Coronary artery (tissue), 2 donors: ENCODE measurements around the gene UGGT2.

Experiments used
- DNase-seq: peaks from one replicate; pipeline ENCODE4 v3.0.0-alpha.2; 2017; ENCODE audit warnings: low spot score
- H3K27ac ChIP-seq, 2 donors: fragments of 200-600 bp; sonication (generic); one replicate each; pipeline ENCODE4 v1.5.1; 2016 to 2019
- H3K4me3 ChIP-seq: fragments of 200-600 bp; sonication (generic); 2 replicates; pipeline ENCODE4 v1.5.1; 2016; ENCODE audit warnings: mild to moderate bottlenecking, moderate library complexity
- CTCF ChIP-seq: fragments of 200-600 bp; sonication (generic); IDR thresholded peaks from one replicate; pipeline ENCODE4 v1.5.1; 2019; ENCODE audit warnings: antibody characterized with exemption

UGGT2 gene

GRCh38 chr13:96089749-96090239, 36.6 kb upstream of the UGGT2 start, which contains the start of gene HS6ST3:
HS6ST3 (plus strand) TSS chr13:96090107.
- no peak for TF ChIP-seq CTCF
- no peak for DNase-seq
- peak within 1 kb of the TSS; percentile 70 for H3K4me3 ChIP-seq

DNA sequence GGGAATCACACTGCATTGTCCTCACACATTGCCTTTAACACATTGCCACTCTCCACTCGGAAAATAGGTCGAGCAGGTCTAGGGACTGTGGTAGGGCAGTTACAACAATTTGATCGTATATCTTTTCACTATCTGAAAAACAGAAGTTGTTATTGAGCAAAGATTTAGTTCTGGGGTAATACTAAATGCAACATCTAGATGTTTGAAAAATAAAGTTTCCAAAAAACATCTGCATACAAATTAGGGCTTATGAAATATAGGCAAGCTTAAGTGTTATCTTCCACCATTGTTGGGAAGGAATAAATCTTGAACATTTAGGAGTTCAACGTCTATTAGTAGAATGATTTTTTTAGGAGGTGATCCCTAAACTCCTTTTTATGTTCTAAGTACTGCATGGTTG, 35.9 kb upstream of the UGGT2 start:
- no peak overlapping the region for H3K4me3 ChIP-seq
- TF ChIP-seq CTCF, result no peak
- H3K27ac ChIP-seq, result no peak overlapping the region

More at GRCh38 chr13:96089749-96090239, 36.6 kb upstream of the UGGT2 start, which contains the start of gene HS6ST3:
- H3K27ac ChIP-seq, result no peak within 1 kb of the TSS

DNA sequence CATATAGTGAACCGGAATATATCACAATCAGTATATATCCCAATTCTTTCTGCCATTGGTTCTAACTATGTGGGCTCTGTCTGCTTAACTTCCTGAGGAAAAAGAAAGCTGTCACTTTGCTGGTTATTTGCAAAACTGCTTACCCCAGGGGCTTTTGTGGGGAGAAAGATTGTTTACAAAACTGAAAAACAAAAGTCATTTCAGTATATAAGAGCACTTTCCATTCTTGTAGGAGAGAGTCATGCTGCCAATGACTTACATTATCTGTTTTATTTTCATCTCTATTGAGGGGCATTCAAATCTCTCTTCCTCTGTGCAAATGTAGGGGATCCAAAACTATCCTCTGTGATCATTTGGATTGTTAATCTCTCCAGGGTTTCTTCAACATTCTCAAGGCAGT, 33.5 kb upstream of the UGGT2 start:
- no peak for DNase-seq
- Histone ChIP-seq H3K4me3 (no peak overlapping the region), H3K27ac (no peak overlapping the region)
- TF ChIP-seq CTCF, result no peak

More for the DNA sequence above, 35.9 kb upstream of the UGGT2 start:
- DNase-seq, result no peak

DNA sequence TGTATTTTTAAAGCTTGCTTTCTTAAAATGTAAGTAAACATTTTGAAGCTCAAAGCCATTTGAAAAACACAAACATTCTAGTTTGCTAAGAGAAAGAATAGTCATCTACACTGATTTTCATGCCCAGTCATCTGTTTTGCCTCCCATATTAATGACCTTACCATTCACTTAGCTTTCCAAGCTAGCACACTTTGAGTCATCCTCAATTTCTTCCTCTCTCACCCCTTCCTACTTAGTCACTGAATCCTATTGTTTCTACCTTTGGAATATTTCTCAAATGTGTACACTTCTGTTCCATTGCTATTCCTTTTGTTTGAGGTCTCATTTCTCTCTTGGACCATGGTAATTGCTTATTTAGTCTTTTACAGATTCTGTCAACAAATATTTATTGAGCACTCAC, 29.4 kb upstream of the UGGT2 start:
- no peak for DNase-seq
- no peak for TF ChIP-seq CTCF
- H3K4me3 ChIP-seq, result no peak overlapping the region

DNA sequence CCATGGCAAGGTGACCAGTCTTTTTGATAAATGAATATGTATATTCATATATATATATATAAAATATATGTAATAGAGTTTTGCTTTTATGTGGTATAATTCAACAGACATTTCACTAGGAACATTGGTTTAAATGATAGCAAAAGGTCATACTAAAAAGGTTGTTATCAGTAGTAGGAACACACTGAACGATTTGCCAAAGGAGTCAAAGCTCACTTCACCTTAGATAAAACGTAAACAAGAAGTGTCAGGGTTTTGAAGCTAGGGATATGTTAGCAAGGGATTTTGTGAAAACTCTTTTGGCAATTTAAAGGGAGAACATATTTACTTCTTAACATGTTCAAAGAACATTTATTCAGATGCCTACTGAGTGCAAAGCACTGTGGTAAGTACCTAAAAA, 28.7 kb upstream of the UGGT2 start:
- H3K4me3 ChIP-seq, result no peak overlapping the region
- no peak for TF ChIP-seq CTCF
- H3K27ac ChIP-seq, result no peak overlapping the region
- DNase-seq, result no peak

More for the DNA sequence above, 29.4 kb upstream of the UGGT2 start:
- H3K27ac ChIP-seq, result no peak overlapping the region

DNA sequence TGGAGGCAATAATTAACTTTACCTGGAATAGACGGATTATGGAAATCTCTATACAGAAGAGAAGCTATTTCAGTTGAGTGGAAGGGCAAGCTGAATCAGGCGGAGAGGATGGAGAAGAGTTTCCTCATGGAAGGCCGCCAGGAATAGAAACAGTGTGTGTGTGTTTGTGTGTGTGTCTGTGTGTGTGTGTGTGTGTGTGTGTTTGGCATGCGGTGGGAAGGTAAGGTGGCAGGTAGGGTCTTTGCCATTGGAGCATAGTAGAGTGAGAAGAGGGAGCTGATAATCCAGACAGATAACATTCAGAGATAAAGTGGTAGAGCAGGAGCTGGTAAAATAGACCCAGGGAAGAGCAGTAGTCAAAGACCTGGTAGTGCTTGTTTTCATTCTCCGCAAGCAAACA, 27.5 kb upstream of the UGGT2 start:
- Histone ChIP-seq H3K4me3 (no peak overlapping the region), H3K27ac (no peak overlapping the region)
- DNase-seq, result no peak
- no peak for TF ChIP-seq CTCF

DNA sequence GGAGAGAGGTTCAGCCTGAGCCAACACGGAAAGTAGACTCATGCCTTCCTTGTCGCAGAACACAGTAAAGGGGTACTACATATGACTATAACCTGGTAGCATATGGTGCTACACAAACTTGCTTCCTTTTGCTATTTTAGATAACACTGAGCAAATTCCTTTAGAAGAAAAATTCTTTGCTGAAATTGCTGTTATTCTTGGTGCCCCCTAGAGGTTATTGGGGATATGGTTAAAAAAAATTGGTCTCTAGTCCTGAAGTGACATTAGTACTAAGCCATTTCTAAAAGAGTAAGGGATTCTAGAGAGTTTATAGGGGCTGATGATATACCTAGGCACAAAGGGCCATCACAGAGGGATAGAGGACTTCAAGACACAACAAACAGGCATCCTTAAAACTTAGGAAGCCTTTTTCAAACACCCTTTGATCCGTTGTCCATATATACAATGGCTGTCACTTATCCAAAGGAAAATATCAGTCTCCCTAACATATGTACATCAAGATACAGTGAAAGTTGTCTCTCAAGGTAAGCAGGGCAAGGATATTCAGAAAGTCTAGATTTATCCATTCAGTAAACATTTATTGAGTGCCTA, 22.8 kb upstream of the UGGT2 start:
- H3K4me3 ChIP-seq, result no peak overlapping the region
- H3K27ac ChIP-seq, result no peak overlapping the region
- no peak for DNase-seq
- TF ChIP-seq CTCF, result peak; percentile 31
